Stimulated activated naive CD8-positive, alpha-beta T cell treated with anti-CD3 and anti-CD28 coated beads, Interleukin-15, Interleukin-2, amounts not matched to agents 100 ng/mL and 50 ng/mL, for 24 hours (primary cell): ENCODE measurements around the gene DLGAP1.

Experiments used
- H3K27ac Mint-ChIP-seq: one replicate; pipeline ENCODE4 v1.8.0; 2021; ENCODE audit warnings: mild to moderate bottlenecking, mixed read lengths
- H3K27me3 Mint-ChIP-seq: one replicate; pipeline ENCODE4 v1.8.0; 2021; ENCODE audit warnings: mixed read lengths
- H3K36me3 Mint-ChIP-seq: one replicate; pipeline ENCODE4 v1.8.0; 2021; ENCODE audit warnings: low read depth, mixed read lengths
- H3K4me1 Mint-ChIP-seq: one replicate; pipeline ENCODE4 v1.8.0; 2021; ENCODE audit warnings: low read depth, mixed read lengths
- H3K4me3 Mint-ChIP-seq: one replicate; pipeline ENCODE4 v1.8.0; 2021; ENCODE audit warnings: mild to moderate bottlenecking, mixed read lengths
- H3K9me3 Mint-ChIP-seq: one replicate; pipeline ENCODE4 v1.8.0; 2021; ENCODE audit warnings: mixed read lengths

DLGAP1 gene

GRCh38 chr18:3911413-3911812, 543.7 kb downstream of the DLGAP1 start:
- Mint-ChIP-seq H3K36me3 (no peaks in the 10 kb centered on the region), H3K4me3 (no peak overlapping the region), H3K27me3 (peaks cover 9% of the 10 kb centered on the region)

GRCh38 chr18:3910512-3910911, 544.6 kb downstream of the DLGAP1 start:
- no peak overlapping the region for H3K27ac Mint-ChIP-seq
- H3K4me3 Mint-ChIP-seq = no peak overlapping the region
- no peaks in the 10 kb centered on the region for H3K9me3 Mint-ChIP-seq
- H3K36me3 Mint-ChIP-seq = no peaks in the 10 kb centered on the region
- no peaks in the 10 kb centered on the region for H3K4me1 Mint-ChIP-seq
- H3K27me3 Mint-ChIP-seq = peaks cover 9% of the 10 kb centered on the region

More at GRCh38 chr18:3911413-3911812, 543.7 kb downstream of the DLGAP1 start:
- no peak overlapping the region for H3K27ac Mint-ChIP-seq
- H3K4me1 Mint-ChIP-seq = no peaks in the 10 kb centered on the region
- no peaks in the 10 kb centered on the region for H3K9me3 Mint-ChIP-seq

GRCh38 chr18:3907955-3908354, 547.2 kb downstream of the DLGAP1 start:
- Mint-ChIP-seq H3K27me3 (peaks cover 6% of the 10 kb centered on the region), H3K9me3 (no peaks in the 10 kb centered on the region), H3K4me3 (no peak overlapping the region), H3K4me1 (no peaks in the 10 kb centered on the region), H3K27ac (no peak overlapping the region), H3K36me3 (no peaks in the 10 kb centered on the region)

- Mint-ChIP-seq H3K9me3 (no peaks in the 10 kb centered on the region), H3K27ac (no peak overlapping the region), H3K4me1 (no peaks in the 10 kb centered on the region), H3K4me3 (no peak overlapping the region), H3K27me3 (peaks cover 6% of the 10 kb centered on the region), H3K36me3 (no peaks in the 10 kb centered on the region)
Observed at GRCh38 chr18:3906116-3906750, 548.9 kb downstream of the DLGAP1 start.

GRCh38 chr18:3903337-3903736, 551.8 kb downstream of the DLGAP1 start:
- Mint-ChIP-seq H3K27me3 (peaks cover 10% of the 10 kb centered on the region), H3K36me3 (no peaks in the 10 kb centered on the region), H3K27ac (no peak overlapping the region), H3K9me3 (no peaks in the 10 kb centered on the region), H3K4me3 (no peak overlapping the region), H3K4me1 (no peaks in the 10 kb centered on the region)

GRCh38 chr18:3902676-3903075, 552.4 kb downstream of the DLGAP1 start:
- Mint-ChIP-seq H3K27ac (no peak overlapping the region), H3K4me3 (no peak overlapping the region), H3K36me3 (no peaks in the 10 kb centered on the region), H3K27me3 (peaks cover 10% of the 10 kb centered on the region), H3K4me1 (no peaks in the 10 kb centered on the region), H3K9me3 (no peaks in the 10 kb centered on the region)

GRCh38 chr18:3901811-3902210, 553.3 kb downstream of the DLGAP1 start:
- Mint-ChIP-seq H3K36me3 (no peaks in the 10 kb centered on the region), H3K27me3 (peaks cover 4% of the 10 kb centered on the region), H3K9me3 (no peaks in the 10 kb centered on the region), H3K4me1 (no peaks in the 10 kb centered on the region), H3K27ac (no peak overlapping the region), H3K4me3 (no peak overlapping the region)

- Mint-ChIP-seq H3K27ac (no peak overlapping the region), H3K27me3 (peaks cover 4% of the 10 kb centered on the region), H3K4me3 (no peak overlapping the region), H3K36me3 (no peaks in the 10 kb centered on the region), H3K9me3 (no peaks in the 10 kb centered on the region), H3K4me1 (no peaks in the 10 kb centered on the region)
Observed at GRCh38 chr18:3901042-3901441, 554.1 kb downstream of the DLGAP1 start.

GRCh38 chr18:3900327-3900726, 554.8 kb downstream of the DLGAP1 start:
- Mint-ChIP-seq H3K27ac (no peak overlapping the region), H3K4me3 (no peak overlapping the region), H3K9me3 (no peaks in the 10 kb centered on the region), H3K4me1 (no peaks in the 10 kb centered on the region), H3K36me3 (no peaks in the 10 kb centered on the region), H3K27me3 (peaks cover 4% of the 10 kb centered on the region)

- Mint-ChIP-seq H3K36me3 (no peaks in the 10 kb centered on the region), H3K4me3 (no peak overlapping the region), H3K27me3 (peaks cover 4% of the 10 kb centered on the region), H3K9me3 (no peaks in the 10 kb centered on the region), H3K27ac (no peak overlapping the region), H3K4me1 (no peaks in the 10 kb centered on the region)
Observed at GRCh38 chr18:3898861-3899613, 556.1 kb downstream of the DLGAP1 start.

GRCh38 chr18:3892152-3892551, 563.0 kb downstream of the DLGAP1 start:
- no peak overlapping the region for H3K4me3 Mint-ChIP-seq
- H3K27ac Mint-ChIP-seq = no peak overlapping the region
- H3K36me3 Mint-ChIP-seq = no peaks in the 10 kb centered on the region
- no peaks in the 10 kb centered on the region for H3K9me3 Mint-ChIP-seq
- peaks cover 3% of the 10 kb centered on the region for H3K27me3 Mint-ChIP-seq
- H3K4me1 Mint-ChIP-seq = no peaks in the 10 kb centered on the region

GRCh38 chr18:3891245-3891644, 563.9 kb downstream of the DLGAP1 start:
- Mint-ChIP-seq H3K27me3 (peaks cover 3% of the 10 kb centered on the region), H3K4me3 (no peak overlapping the region), H3K4me1 (no peaks in the 10 kb centered on the region), H3K9me3 (no peaks in the 10 kb centered on the region), H3K27ac (no peak overlapping the region), H3K36me3 (no peaks in the 10 kb centered on the region)

- H3K4me3 Mint-ChIP-seq = no peak overlapping the region
- H3K36me3 Mint-ChIP-seq = no peaks in the 10 kb centered on the region
- peaks cover 9% of the 10 kb centered on the region for H3K27me3 Mint-ChIP-seq
- H3K9me3 Mint-ChIP-seq = no peaks in the 10 kb centered on the region
- H3K27ac Mint-ChIP-seq = no peak overlapping the region
- H3K4me1 Mint-ChIP-seq = no peaks in the 10 kb centered on the region
Observed at GRCh38 chr18:3889803-3890202, 565.3 kb downstream of the DLGAP1 start.

GRCh38 chr18:3889121-3889520, 566.0 kb downstream of the DLGAP1 start:
- Mint-ChIP-seq H3K4me3 (no peak overlapping the region), H3K4me1 (no peaks in the 10 kb centered on the region), H3K27ac (no peak overlapping the region), H3K9me3 (no peaks in the 10 kb centered on the region), H3K36me3 (no peaks in the 10 kb centered on the region), H3K27me3 (peaks cover 9% of the 10 kb centered on the region)

- no peak overlapping the region for H3K4me3 Mint-ChIP-seq
- peaks cover 16% of the 10 kb centered on the region for H3K27me3 Mint-ChIP-seq
- no peak overlapping the region for H3K27ac Mint-ChIP-seq
- no peaks in the 10 kb centered on the region for H3K36me3 Mint-ChIP-seq
- no peaks in the 10 kb centered on the region for H3K9me3 Mint-ChIP-seq
- H3K4me1 Mint-ChIP-seq = no peaks in the 10 kb centered on the region
Observed at GRCh38 chr18:3886575-3887322, 568.4 kb downstream of the DLGAP1 start.
